AG10803 (cell line): ENCODE results near the gene SCARB1.

Source experiments
- DNase-seq: peaks from one replicate; pipeline ENCODE4 v3.0.0; 2010; ENCODE audit warnings: low read depth
- H3K4me3 ChIP-seq: 2 replicates; pipeline ENCODE4 v1.5.1; 2011; ENCODE audit warnings: mild to moderate bottlenecking, low read length, control low read depth
- TF ChIP-seq, protein P1 (sequence below): conservative IDR thresholded peaks from 2 replicates; pipeline ENCODE4 v1.5.1; 2011; ENCODE audit warnings: mild to moderate bottlenecking, low read length, control low read depth, inconsistent platforms

Gene SCARB1

DNA sequence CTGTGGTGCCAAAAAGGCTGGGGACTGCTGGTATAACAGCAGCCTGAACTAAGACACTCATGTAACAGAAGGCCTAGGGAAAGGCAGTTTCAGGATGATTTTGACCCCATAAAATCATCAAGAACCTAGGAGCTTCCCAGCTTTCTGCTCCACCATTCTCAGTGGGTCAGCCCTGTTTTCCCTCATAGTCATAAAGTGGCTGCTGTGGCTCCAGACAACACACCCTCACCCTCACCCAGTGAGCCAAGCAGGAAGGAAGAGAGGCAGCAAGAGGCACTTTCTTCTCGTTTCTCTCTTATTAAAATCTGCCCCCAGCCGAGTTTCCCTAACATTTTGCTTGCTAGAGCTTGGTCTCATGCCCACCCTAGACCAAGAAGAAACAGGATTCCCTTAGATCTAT lies 131.8 kb downstream of the SCARB1 start:
- TF ChIP-seq, protein P1, sequence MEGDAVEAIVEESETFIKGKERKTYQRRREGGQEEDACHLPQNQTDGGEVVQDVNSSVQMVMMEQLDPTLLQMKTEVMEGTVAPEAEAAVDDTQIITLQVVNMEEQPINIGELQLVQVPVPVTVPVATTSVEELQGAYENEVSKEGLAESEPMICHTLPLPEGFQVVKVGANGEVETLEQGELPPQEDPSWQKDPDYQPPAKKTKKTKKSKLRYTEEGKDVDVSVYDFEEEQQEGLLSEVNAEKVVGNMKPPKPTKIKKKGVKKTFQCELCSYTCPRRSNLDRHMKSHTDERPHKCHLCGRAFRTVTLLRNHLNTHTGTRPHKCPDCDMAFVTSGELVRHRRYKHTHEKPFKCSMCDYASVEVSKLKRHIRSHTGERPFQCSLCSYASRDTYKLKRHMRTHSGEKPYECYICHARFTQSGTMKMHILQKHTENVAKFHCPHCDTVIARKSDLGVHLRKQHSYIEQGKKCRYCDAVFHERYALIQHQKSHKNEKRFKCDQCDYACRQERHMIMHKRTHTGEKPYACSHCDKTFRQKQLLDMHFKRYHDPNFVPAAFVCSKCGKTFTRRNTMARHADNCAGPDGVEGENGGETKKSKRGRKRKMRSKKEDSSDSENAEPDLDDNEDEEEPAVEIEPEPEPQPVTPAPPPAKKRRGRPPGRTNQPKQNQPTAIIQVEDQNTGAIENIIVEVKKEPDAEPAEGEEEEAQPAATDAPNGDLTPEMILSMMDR, result no peak
- no peak overlapping the region for H3K4me3 ChIP-seq

DNA sequence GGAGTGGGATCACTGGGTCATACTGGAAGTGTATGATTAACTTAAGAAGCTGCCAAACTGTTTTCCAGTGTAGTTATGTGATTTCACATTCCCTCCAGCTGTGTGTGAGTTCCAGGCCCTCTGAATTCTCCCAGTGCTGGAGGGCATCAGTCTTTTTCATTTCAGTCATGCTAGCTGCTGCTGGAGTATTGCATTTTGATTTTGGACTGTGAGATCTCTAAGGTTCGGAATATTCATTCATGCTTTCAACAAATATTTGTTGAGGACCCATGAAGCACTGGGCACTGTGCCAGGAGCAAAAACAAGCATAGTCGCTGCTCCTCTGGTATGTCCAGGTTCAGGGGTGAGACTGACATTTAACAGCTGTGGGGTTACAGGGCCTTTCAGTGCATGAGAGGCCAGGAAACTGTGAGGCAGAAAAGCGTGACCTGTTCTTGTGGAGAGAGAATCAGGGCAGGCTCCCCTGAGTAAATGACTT lies 133.2 kb downstream of the SCARB1 start:
- H3K4me3 ChIP-seq, result no peak overlapping the region
- DNase-seq, result peak; percentile 51
- TF ChIP-seq, protein P1, result no peak

More for the DNA sequence above, 131.8 kb downstream of the SCARB1 start:
- no peak for DNase-seq

DNA sequence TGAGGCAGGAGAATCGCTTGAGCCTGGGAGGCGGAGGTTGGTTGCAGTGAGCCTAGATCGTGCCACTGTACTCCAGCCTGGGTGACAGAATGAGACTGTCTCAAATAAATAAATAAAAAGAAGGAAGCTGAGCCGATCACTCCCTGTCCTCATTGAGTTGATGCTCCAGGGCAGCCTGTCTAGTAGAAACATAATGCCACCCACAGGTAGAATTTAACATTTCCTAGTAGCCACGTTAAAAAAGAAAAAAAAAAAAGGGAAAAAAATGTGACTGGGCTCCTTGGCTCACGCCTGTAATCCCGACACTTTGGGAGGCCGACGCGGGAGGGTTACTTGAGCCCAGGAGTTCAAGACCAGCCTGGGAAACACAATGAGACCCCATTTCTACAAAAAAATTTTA lies 135.7 kb downstream of the SCARB1 start:
- TF ChIP-seq, protein P1, result no peak
- no peak overlapping the region for H3K4me3 ChIP-seq
- DNase-seq, result no peak

DNA sequence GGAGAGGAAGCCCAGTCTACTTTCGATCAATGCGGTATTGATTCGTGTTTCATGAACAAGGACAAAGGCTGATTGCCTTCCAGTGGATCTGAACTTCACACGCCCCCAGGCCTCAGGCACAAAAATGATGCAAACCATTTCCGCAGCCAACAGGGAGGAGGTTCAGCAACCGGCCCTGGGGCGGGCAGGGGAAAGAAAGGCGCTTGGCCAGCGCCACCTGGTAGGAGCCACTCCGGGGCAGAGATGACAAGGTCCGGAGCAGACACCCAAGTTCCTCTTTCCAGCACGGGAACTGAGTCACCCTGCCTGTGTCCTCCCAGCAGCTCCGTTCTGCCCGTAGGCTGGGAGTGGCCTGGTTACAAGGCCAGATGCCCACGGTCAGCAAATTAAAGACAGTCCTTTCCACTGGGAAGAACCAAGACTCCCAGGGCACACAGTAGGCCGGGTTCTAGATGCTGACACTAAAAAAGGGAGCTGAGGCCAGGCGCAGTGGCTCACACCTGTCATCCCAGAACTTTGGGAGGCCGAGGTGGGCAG lies 136.3 kb downstream of the SCARB1 start:
- TF ChIP-seq, protein P1, result no peak
- peak; percentile 69 for DNase-seq
- no peak overlapping the region for H3K4me3 ChIP-seq
